HEK293 (cell line): ENCODE results near the gene CCL4.

Experiments
- CTCF ChIA-PET: fragments of 350-600 bp; formaldehyde crosslinking; extraction: SDS; loops from one replicate; lab custom pipeline; 2021; ENCODE audit warnings: antibody characterized with exemption; lab: Yijun Ruan, JAX
- POLR2A ChIA-PET: fragments of 300-600 bp; formaldehyde crosslinking; extraction: SDS; loops from one replicate; lab custom pipeline; 2020; ENCODE audit warnings: antibody characterized with exemption, inconsistent platforms; lab: Yijun Ruan, JAX
- H3K27ac ChIP-seq: fragments of 200-500 bp; sonication (Bioruptor generic); 2 replicates; pipeline ENCODE4 v1.5.1; 2014; ENCODE audit warnings: low read depth, low read length, control low read depth, inconsistent platforms; ENCODE audit errors: extremely low read depth
- H3K36me3 ChIP-seq, 2 experiments: fragments of 200-500 bp in 1 of 2; sonication (Bioruptor generic) in 1 of 2; 1 replicate in 1 of 2; 2 replicates in 1 of 2; pipeline ENCODE4 v1.5.1; 2014 to 2017; ENCODE audit warnings: inconsistent platforms in 2 of 2, low read length in 2 of 2; ENCODE audit not compliant: control insufficient read depth in 2 of 2, insufficient read depth in 1 of 2
- H3K4me1 ChIP-seq: fragments of 200-500 bp; sonication (Bioruptor generic); 2 replicates; pipeline ENCODE4 v1.5.1; 2014; ENCODE audit warnings: mild to moderate bottlenecking, low read length, inconsistent platforms; ENCODE audit not compliant: control insufficient read depth, insufficient read depth
- H3K4me3 ChIP-seq: 2 replicates; pipeline ENCODE4 v1.5.1; 2011; ENCODE audit warnings: low read depth, mild to moderate bottlenecking, control low read depth, low read length, moderate library complexity
- H3K9me3 ChIP-seq: fragments of 200-500 bp; sonication (Bioruptor generic); 2 replicates; pipeline ENCODE4 v1.5.1; 2014; ENCODE audit warnings: low read depth, low read length, inconsistent platforms; ENCODE audit not compliant: control insufficient read depth, insufficient read depth
- BCL6B ChIP-seq: fragments of 450-650 bp; formaldehyde crosslinking; IDR thresholded peaks from 2 replicates; pipeline ENCODE4 v1.5.1; 2017; ENCODE audit warnings: missing biosample characterization, missing genetic modification characterization
- GLI2 ChIP-seq: fragments of 450-650 bp; formaldehyde crosslinking; IDR thresholded peaks from 2 replicates; pipeline ENCODE4; 2017; ENCODE audit warnings: missing biosample characterization, missing genetic modification characterization, low read depth, borderline replicate concordance
- INSM2 ChIP-seq: fragments of 450-650 bp; formaldehyde crosslinking; IDR thresholded peaks from 2 replicates; pipeline ENCODE4 v1.5.1; 2016; ENCODE audit warnings: missing biosample characterization, missing genetic modification characterization
- PRDM2 ChIP-seq: fragments of 450-650 bp; formaldehyde crosslinking; IDR thresholded peaks from 2 replicates; pipeline ENCODE4 v1.5.1; 2016; ENCODE audit warnings: missing biosample characterization, missing genetic modification characterization, borderline replicate concordance
- SCRT2 ChIP-seq: fragments of 450-650 bp; formaldehyde crosslinking; IDR thresholded peaks from 2 replicates; pipeline ENCODE4 v1.5.1; 2016; ENCODE audit warnings: missing biosample characterization, missing genetic modification characterization
- TRIM28 ChIP-seq: IDR thresholded peaks from 2 replicates; pipeline ENCODE4 v1.6.1; 2011; ENCODE audit warnings: low read length, control low read depth, borderline replicate concordance
- TSHZ1 ChIP-seq: fragments of 450-650 bp; formaldehyde crosslinking; IDR thresholded peaks from 2 replicates; pipeline ENCODE4 v1.5.1; 2016; ENCODE audit warnings: missing biosample characterization, missing genetic modification characterization, borderline replicate concordance
- ZBTB17 ChIP-seq: fragments of 450-650 bp; formaldehyde crosslinking; IDR thresholded peaks from 2 replicates; pipeline ENCODE4 v1.5.1; 2016; ENCODE audit warnings: missing biosample characterization, missing genetic modification characterization
- ZBTB21 ChIP-seq: fragments of 450-650 bp; formaldehyde crosslinking; IDR thresholded peaks from 2 replicates; pipeline ENCODE4 v1.5.1; 2017; ENCODE audit warnings: missing biosample characterization, missing genetic modification characterization
- ZNF140 ChIP-seq: fragments of 450-650 bp; formaldehyde crosslinking; IDR thresholded peaks from 2 replicates; pipeline ENCODE4 v1.5.1; 2016; ENCODE audit warnings: missing biosample characterization, missing genetic modification characterization
- ZNF19 ChIP-seq: fragments of 450-650 bp; formaldehyde crosslinking; IDR thresholded peaks from 2 replicates; pipeline ENCODE4; 2016; ENCODE audit warnings: missing biosample characterization, missing genetic modification characterization, low read depth
- ZNF335 ChIP-seq: fragments of 450-650 bp; formaldehyde crosslinking; conservative IDR thresholded peaks from 2 replicates; pipeline ENCODE4 v1.5.1; 2016; ENCODE audit warnings: missing biosample characterization, missing genetic modification characterization
- ZNF341 ChIP-seq: fragments of 450-650 bp; formaldehyde crosslinking; IDR thresholded peaks from 2 replicates; pipeline ENCODE4; 2016; ENCODE audit warnings: low read depth, missing biosample characterization, missing genetic modification characterization
- ZNF391 ChIP-seq: fragments of 450-650 bp; formaldehyde crosslinking; IDR thresholded peaks from 2 replicates; pipeline ENCODE4 v1.5.1; 2016; ENCODE audit warnings: low read depth, missing biosample characterization, missing genetic modification characterization, borderline replicate concordance
- ZNF449 ChIP-seq: fragments of 450-650 bp; formaldehyde crosslinking; IDR thresholded peaks from 2 replicates; pipeline ENCODE4 v1.5.1; 2017; ENCODE audit warnings: missing biosample characterization, mild to moderate bottlenecking, missing genetic modification characterization, moderate library complexity
- ZNF513 ChIP-seq: fragments of 450-650 bp; IDR thresholded peaks from 2 replicates; pipeline ENCODE4 v1.5.1; 2018; ENCODE audit warnings: missing biosample characterization, missing genetic modification characterization
- ZSCAN16 ChIP-seq: fragments of 450-650 bp; formaldehyde crosslinking; IDR thresholded peaks from 2 replicates; pipeline ENCODE4 v1.5.1; 2016; ENCODE audit warnings: missing biosample characterization, missing genetic modification characterization

The CCL4 gene

GRCh38 chr17:36148559-36149295 is 45.1 kb downstream of the CCL4 start (continued):
- TF ChIP-seq ZNF449 (tag by site-specific recombination) (peak; percentile 25; the same call in 1 of the 2 replicates), ZNF513 (tag by site-specific recombination) (peak; percentile 15; the same call in 1 of the 2 replicates), TSHZ1 (peak; percentile 13; the same call in 1 of the 2 replicates), ZNF19 (0 out of 2 replicates have a peak, but pooled peaks have one; percentile 17)

GRCh38 chr17:36149296-36149820 is 45.7 kb downstream of the CCL4 start:
- no peak overlapping the region for H3K4me3 ChIP-seq
- H3K36me3 ChIP-seq, result no peaks in the 10 kb centered on the region
- no peaks in the 10 kb centered on the region for H3K4me1 ChIP-seq
- ChIA-PET CTCF (interaction anchor here (0.6 to 10.6 kb wide), 70 partner anchors 7 to 1760 kb away, joined by 3 to 330 read pairs (median 6); partner anchors contain the start of genes CCL14, CCL16, CCL18 and CCL23), POLR2A (interaction anchor here (1.8 kb wide), 1 partner anchor 180 kb away, joined by 5 read pairs; no protein-coding TSS in a partner anchor)
- H3K9me3 ChIP-seq, result no peaks in the 10 kb centered on the region
- no peak overlapping the region for H3K27ac ChIP-seq
- TF ChIP-seq ZNF335 (tag by site-specific recombination) (no peak), ZBTB21 (tag by site-specific recombination) (0 out of 2 replicates have a peak, but pooled peaks have one; percentile 7), ZNF341 (no peak), ZNF140 (no peak), INSM2 (tag by site-specific recombination) (no peak), GLI2 (tag by site-specific recombination) (no peak), BCL6B (no peak), PRDM2 (tag by site-specific recombination) (no peak), ZBTB17 (tag by site-specific recombination) (0 out of 2 replicates have a peak, but pooled peaks have one; percentile 17), SCRT2 (tag by site-specific recombination) (no peak), ZSCAN16 (no peak), ZNF391 (tag by site-specific recombination) (no peak), TRIM28 (0 out of 2 replicates have a peak, but pooled peaks have one; percentile 11)
